ENCODE results near the gene SUCLG2. TPM values are rescaled to one million over a fixed set of nuclear protein-coding genes. Genes with fewer than 3 reads are reported as not detected.

SUCLG2 gene
- polyA plus RNA-seq, 2 of the 4 experiments (the other 2 are of a cell fraction) = 39.8 to 61.3 TPM

DNA sequence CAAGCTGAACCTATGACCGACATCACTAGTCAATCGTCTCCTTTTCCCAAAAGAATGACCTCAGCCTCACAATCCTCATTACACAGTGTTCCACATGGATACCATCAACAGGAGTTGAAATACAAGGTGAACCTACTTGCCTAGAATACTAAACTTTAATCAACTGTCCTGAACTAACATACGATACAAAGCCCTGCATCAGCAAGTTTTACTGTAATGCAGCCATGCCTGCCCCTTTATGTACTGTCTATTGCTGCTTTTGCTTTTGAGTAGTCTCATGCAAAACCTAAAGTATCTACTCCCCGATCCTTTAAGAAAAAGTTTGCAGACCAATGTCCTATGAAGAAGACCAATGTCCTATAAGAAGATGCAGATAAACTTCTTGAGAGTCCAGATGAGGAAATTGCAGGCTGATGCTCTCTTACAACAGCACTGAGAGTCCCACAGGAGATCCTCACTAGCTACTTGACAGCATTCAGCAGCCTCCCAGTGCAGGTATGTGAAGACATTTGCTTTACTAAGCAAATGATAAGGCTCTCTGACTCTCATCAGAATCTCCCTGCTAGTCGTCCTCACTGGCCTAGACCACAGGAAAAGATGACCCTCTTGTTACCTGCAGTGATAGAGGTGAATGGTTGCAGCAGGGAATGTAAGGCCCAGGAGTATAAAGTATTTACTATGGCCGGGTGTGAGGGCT lies 23.6 kb downstream of the SUCLG2 start:
- no peak overlapping the region for H3K4me3 ChIP-seq
- FAIRE-seq (no peak), DNase-seq (ENCODE audit: low read depth in 1 of 2, low spot score in 1 of 2) (no peak), ATAC-seq (no peak)
- POLR2A ChIA-PET = no interaction called here
- H3K4me1 ChIP-seq = peaks cover 20% of the 10 kb centered on the region
- no peak overlapping the region for H3K27ac ChIP-seq
- H3K4me2 ChIP-seq = no peak overlapping the region
- 72% methylated on average over 6 of the region's 6 CpGs for WGBS (ENCODE audit: missing lambda C conversion rate)
- CTCF ChIA-PET = no interaction called here
- TF ChIP-seq NR3C1 (IDR thresholded peaks at IDR 0.05) = no peak
- TF ChIP-seq MAFK (IDR thresholded peaks at IDR 0.05; ENCODE audit: partially characterized antibody) = peak; percentile 57
- no peak for TF ChIP-seq RFX5 (IDR thresholded peaks at IDR 0.05)
- H3K9me3 ChIP-seq = no peaks in the 10 kb centered on the region

DNA sequence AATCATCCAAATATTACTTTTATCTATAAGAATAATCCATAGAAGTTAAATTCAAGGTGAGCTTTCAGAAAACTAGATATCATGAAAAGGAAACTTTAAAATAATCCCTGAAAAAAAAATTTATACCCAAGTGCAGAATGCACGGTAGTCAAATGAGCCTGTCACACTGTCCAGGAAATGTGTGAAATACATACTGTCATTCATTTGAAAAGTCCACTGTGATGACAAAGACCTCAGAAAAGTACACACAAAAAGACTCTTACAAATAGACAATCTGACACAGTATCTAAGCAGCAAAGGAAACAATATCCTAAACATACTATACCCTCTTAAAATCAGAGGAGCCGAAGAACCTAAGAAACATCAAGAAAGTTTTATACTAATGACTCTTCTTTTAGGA lies 29.7 kb downstream of the SUCLG2 start:
- WGBS (ENCODE audit: missing lambda C conversion rate) = 94% methylated on average over 2 of the region's 2 CpGs
- CTCF ChIA-PET = interaction anchor here (1.0 kb wide), 1 partner anchor 11 kb away, joined by 3 read pairs; no protein-coding TSS in a partner anchor

GRCh38 chr3:67624078-67624477 lies 30.3 kb downstream of the SUCLG2 start:
- H3K4me2 ChIP-seq = no peak overlapping the region
- FAIRE-seq = no peak
- POLR2A ChIA-PET = no interaction called here
- ATAC-seq = no peak
- 83% methylated on average over 3 of the region's 3 CpGs for WGBS (ENCODE audit: missing lambda C conversion rate)
- no peak overlapping the region for H3K4me3 ChIP-seq
- H3K27ac ChIP-seq = no peak overlapping the region
- no peaks in the 10 kb centered on the region for H3K9me3 ChIP-seq
- peaks cover 9% of the 10 kb centered on the region; the same call in 2 of the 3 replicates for H3K4me1 ChIP-seq
- CTCF ChIA-PET = no interaction called here
- TF ChIP-seq ZC3H11A (IDR thresholded peaks at IDR 0.05) (no peak), CHD4 (IDR thresholded peaks at IDR 0.05; ENCODE audit: borderline replicate concordance) (no peak), HOXA7 (CRISPR knock-in tag; IDR thresholded peaks at IDR 0.05) (no peak)
- TF ChIP-seq, protein P1, sequence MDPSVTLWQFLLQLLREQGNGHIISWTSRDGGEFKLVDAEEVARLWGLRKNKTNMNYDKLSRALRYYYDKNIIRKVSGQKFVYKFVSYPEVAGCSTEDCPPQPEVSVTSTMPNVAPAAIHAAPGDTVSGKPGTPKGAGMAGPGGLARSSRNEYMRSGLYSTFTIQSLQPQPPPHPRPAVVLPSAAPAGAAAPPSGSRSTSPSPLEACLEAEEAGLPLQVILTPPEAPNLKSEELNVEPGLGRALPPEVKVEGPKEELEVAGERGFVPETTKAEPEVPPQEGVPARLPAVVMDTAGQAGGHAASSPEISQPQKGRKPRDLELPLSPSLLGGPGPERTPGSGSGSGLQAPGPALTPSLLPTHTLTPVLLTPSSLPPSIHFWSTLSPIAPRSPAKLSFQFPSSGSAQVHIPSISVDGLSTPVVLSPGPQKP (IDR thresholded peaks at IDR 0.05; ENCODE audit: low read depth, low read length) = no peak
- no peak for DNase-seq (ENCODE audit: low read depth in 1 of 2, low spot score in 1 of 2)

More for the DNA sequence above, 29.7 kb downstream of the SUCLG2 start:
- TF ChIP-seq, protein P2, sequence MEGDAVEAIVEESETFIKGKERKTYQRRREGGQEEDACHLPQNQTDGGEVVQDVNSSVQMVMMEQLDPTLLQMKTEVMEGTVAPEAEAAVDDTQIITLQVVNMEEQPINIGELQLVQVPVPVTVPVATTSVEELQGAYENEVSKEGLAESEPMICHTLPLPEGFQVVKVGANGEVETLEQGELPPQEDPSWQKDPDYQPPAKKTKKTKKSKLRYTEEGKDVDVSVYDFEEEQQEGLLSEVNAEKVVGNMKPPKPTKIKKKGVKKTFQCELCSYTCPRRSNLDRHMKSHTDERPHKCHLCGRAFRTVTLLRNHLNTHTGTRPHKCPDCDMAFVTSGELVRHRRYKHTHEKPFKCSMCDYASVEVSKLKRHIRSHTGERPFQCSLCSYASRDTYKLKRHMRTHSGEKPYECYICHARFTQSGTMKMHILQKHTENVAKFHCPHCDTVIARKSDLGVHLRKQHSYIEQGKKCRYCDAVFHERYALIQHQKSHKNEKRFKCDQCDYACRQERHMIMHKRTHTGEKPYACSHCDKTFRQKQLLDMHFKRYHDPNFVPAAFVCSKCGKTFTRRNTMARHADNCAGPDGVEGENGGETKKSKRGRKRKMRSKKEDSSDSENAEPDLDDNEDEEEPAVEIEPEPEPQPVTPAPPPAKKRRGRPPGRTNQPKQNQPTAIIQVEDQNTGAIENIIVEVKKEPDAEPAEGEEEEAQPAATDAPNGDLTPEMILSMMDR (IDR thresholded peaks at IDR 0.05) = no peak
- TF ChIP-seq RCOR1 (IDR thresholded peaks at IDR 0.05; ENCODE audit: low read depth, low read length) (no peak), EHMT2 (IDR thresholded peaks at IDR 0.05; ENCODE audit: low read depth) (no peak), TP53 (CRISPR knock-in tag; IDR thresholded peaks at IDR 0.05) (no peak), EP300 (IDR thresholded peaks at IDR 0.05) (no peak), JUNB (IDR thresholded peaks at IDR 0.05) (no peak), SMC3 (IDR thresholded peaks at IDR 0.05) (no peak), CBX8 (IDR thresholded peaks at IDR 0.05) (no peak), POLR2AphosphoS2 (conservative IDR thresholded peaks at IDR 0.05; ENCODE audit: low read length) (no peak), ESRRA (IDR thresholded peaks at IDR 0.05; ENCODE audit: borderline replicate concordance, low read length) (no peak), TFCP2L1 (CRISPR knock-in tag; IDR thresholded peaks at IDR 0.05) (no peak)
- TF ChIP-seq, protein P3, sequence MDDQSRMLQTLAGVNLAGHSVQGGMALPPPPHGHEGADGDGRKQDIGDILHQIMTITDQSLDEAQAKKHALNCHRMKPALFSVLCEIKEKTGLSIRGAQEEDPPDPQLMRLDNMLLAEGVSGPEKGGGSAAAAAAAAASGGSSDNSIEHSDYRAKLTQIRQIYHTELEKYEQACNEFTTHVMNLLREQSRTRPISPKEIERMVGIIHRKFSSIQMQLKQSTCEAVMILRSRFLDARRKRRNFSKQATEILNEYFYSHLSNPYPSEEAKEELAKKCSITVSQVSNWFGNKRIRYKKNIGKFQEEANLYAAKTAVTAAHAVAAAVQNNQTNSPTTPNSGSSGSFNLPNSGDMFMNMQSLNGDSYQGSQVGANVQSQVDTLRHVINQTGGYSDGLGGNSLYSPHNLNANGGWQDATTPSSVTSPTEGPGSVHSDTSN (IDR thresholded peaks at IDR 0.05) = no peak
- TF ChIP-seq, protein P1 (IDR thresholded peaks at IDR 0.05; ENCODE audit: low read depth, low read length) = no peak
- ATAC-seq (no peak), DNase-seq (ENCODE audit: low read depth in 1 of 2, low spot score in 1 of 2) (no peak), FAIRE-seq (no peak)
- H3K27ac ChIP-seq = no peak overlapping the region
- POLR2A ChIA-PET = no interaction called here
- peaks cover 9% of the 10 kb centered on the region; the same call in 2 of the 3 replicates for H3K4me1 ChIP-seq
- no peak overlapping the region for H3K4me3 ChIP-seq
- no peak overlapping the region for H3K4me2 ChIP-seq
- H3K9me3 ChIP-seq = no peaks in the 10 kb centered on the region
